ENCODE results near the gene PRKD3.

The PRKD3 gene

DNA sequence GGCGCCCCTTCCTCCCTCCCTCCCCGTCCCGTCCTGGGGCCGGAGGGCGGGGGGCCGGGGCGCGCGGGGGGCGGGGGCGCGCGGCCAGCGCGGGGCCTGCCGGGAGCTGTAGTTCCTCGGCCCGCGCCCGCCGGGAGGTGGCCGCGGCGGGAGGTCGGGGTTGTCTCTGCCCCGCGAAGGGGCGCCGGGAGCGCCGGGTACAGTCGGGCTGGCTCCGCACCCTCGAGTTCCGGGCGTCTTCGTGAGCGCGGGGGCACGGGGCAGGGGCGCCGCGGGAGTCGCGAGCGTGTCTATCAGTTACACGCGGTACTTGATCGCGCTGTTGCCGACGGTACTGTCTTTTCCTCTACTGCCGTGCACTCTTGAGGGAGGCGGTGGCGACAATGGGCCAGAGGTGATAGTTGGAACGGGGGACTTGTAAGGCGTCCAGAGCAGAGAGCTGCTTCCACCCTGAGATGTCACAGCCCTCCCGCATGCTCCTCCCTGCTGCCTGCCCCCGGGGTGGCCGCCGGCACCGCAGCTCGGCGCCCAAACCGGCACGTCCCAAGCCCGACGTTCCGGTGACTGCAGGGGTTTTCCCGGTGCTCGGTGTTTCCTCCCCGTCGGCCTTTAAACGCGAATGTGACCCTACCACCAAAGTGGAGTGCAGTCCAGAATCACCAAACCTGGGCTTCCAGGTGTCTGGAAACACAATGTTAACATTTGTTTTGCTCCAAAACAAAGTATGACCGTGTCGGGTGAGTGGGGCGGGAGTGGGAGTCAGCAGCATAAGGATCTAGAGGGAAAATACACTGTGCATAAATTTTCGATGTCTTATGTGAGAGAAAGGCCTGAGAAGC is at the start of gene PRKD3:
Gene PRKD3, minus strand, starts transcription at position 48 of the 839 bp plus-strand sequence. CDS start 8,309 bp downstream, outside the sequence.
- FAIRE-seq: no peak

- no peak for FAIRE-seq
These were observed 47.4 kb upstream of the PRKD3 start for GRCh38 chr2:37372000-37372399.

DNA sequence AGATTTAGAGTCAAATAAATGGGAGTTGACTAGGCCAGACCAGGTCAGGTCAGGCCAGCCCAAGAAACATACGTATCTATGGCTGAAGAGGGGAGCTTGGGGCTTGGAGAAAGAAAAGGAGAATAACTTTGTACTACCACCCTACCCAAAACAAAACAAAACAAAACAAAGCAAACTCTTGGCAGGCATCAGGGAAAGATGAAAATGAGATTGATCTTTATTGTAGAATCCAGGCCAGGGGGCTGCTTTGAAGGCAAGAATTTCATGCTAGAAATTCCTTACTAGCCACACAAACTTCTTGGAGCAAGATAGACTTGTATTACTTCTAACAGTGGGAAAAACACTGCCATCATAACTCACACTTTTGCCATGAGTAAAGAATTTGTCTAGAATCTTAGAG is 46.0 kb upstream of the PRKD3 start:
- no peak for FAIRE-seq

GRCh38 chr2:37367984-37368383 is 43.4 kb upstream of the PRKD3 start:
- no peak for FAIRE-seq

DNA sequence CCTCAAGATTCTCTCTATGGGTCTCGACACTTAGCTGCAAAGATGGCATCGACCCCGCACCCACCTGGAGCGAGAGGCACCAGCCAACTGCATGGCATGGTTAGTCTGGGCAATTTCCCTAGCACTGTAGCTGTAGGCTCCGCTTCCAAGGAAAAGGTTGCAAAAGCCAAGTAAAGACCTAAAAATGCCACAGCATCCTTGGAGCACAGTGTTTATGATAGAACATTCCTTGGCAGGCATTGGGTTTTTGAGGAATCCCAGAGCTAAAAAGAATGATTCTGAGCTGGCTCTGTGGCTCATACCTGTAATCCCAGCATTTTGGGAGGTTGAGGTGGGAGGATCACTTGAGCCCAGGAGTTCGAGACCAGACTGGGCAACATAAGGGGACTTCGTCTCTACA is 42.7 kb upstream of the PRKD3 start:
- no peak for FAIRE-seq

DNA sequence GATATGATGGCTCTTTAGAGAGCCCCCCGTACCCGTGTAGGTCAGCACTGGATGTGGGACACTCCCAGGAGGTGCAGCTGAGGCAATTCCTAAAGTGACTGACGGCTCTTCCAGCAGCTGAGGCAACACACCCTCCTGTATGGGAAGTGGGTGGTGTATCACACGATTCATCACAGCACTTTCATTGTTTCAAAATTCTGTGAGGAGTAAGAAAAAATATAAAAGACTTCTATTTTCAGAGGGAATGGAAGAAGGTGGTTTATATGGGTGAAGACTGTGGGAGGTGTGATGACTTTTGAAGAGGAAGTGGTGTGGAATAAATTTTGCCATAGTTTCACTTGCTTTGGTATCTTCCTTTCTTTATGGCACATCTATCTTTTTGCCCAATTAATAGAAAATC is 42.1 kb upstream of the PRKD3 start:
- no peak for FAIRE-seq

DNA sequence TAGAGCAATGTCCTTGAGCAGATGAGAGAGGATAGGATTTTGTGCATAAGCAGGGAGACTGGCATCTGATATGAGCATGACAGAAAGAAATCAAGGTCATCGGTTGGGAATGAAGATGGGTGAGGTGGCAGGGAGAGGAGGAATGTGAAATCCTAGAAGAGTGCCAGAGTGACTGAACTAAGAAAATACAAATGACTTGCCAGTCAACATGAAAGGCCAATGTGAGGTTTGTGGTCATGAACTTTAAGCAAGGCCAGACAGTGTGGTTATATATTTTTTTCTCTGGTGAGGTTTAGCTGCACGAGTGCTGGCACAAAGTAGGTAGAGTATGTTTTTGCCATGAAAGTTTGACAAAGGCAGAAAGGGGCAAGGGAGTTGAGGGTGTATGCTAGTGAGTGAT is 41.0 kb upstream of the PRKD3 start:
- no peak for FAIRE-seq

DNA sequence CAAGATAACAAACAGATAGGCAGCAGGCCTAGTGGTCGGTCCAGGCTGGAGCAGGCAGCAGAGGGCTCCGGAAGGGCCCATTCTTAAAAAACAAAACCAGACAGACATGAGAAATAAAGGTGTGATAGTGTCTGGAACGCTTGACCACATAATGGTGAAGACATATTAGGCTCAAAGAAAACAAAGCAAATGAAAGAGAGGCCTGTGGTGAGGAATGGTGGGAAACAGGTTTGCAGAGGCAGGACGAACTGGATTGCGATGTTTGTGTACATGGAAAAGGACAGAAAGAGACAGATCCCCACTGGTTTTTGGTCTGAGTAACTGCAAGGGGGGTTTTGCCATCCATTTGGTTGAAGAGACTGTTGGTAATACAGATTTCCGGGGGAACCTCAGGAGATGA is 39.7 kb upstream of the PRKD3 start:
- no peak for FAIRE-seq

DNA sequence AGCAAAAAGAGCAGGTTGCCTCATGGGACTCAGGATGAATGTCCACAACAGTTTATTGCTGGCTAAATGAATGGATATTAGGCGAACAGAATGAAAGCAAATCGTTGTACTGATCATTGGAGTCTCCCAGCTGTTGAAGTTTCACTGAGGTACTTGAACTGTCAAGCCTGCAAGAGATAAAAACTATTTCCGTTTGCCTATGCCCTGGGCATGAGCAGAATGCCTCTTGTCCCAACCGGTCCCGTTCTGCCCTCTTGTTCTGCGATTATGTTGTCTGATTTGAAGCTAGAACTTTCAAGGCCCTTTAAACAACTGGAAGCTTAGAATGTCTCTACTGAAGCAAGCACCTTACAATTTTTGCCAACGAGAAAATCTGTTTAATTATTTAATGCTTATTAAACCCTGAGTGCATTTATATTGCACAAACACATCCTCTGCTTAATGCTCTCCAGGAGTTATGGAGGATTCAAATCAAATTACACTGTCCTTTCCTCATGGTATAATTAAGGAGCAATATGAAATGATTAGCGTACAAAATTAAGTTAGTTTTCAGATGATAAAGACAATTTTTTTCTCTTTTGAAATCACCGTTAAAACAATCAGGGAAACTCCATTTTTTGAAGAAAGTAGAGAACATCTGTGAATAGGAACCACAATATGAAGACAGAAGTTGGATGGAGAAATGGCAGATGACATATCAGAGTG is 37.5 kb upstream of the PRKD3 start:
- no peak for FAIRE-seq

GRCh38 chr2:37361216-37361815 is 36.7 kb upstream of the PRKD3 start:
- no peak for FAIRE-seq

DNA sequence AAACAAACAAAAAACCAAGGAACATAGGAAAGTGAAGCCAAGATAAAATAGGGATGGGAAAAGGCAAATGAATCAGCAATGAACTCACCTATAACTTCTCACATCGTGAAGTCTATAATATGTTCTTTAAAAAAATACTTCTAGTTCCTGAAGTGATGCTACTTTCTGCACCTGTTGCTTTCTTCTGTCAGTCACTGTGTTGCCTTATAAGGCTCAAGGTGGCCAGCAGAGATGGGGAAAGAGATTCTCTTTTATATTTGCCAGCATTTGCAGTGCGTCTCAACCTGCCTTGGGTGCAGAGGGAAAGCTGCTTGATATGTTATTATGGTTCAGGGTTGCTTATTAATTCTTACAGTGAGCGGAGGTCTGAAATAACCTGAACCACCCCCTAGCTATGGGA is 33.8 kb upstream of the PRKD3 start:
- no peak for FAIRE-seq

DNA sequence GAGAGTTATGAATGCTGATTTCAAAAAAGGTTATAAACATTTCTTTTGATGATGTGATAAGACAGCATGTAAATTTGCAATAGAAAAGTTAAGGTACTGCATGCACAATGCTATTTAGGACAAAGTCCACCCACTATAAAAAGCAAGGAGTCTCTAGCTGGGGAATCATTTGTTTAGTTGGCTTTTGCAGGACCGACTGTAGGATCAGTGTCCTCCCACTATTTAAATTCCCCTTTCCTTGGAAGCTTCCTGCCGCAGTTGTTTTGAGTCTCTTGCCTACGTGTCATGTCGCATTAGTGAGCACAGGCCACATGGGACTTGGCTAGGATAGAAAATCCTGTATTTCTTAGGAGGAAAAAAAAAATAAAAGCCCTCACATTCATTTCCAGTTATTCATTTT is 32.9 kb upstream of the PRKD3 start:
- no peak for FAIRE-seq

DNA sequence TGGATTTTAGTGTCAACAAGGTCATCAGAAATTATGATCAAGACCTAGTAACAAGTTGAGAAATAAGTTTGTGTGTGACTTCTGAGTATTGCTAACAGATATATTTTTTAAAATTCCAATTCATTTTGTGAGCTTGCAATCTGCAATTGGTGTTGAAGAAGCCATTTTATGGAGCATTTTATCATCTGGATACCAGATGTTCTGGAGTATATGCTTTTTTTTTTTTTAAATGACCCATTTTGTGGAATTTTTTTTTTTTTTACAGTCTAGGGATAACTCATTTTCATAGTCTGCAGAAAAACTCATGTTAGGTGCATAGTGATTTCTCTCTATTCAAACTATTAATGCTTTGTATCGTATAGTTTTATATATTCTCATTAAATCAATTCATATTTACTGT is 32.4 kb upstream of the PRKD3 start:
- peak; percentile 93 for FAIRE-seq

- FAIRE-seq: no peak
These were observed 31.7 kb upstream of the PRKD3 start for GRCh38 chr2:37356299-37356698.

DNA sequence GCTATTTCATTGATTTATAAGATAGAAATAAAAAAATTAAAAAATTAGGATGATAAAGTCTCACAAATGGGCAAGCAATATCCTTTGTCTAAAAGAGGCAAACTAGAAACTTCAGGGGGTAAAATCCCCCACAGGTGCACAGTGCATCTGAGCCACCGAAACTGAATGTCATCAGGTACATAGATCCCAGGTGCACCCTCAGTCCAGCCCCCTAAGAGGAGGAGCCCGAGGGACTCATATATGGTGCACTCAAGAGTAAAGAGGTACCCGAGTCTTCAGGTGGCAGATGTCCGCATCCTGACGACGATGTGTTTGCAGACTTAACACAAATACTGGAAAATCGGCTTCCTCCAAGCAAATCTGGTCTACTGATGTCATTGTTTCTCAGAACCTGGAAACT is 31.1 kb upstream of the PRKD3 start:
- no peak for FAIRE-seq

DNA sequence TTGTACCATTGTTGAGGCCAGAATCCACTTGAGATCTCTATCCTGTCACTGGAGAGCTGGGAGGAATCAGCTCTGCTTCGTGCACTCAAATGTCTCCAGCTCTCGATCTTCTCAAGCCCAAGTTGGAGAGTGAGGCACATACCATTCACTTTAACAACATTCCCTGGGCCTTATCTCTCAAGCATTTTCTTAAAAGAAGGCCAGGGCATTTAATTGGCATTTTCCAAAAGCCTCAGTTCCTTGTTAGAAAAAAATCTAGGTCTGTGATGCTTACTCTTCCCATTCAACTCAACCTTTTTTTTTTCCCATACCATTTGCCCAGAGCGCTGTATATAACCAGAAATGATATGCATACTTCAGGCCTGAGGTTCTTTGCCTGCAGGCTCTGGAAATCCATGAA is 29.9 kb upstream of the PRKD3 start:
- no peak for FAIRE-seq

DNA sequence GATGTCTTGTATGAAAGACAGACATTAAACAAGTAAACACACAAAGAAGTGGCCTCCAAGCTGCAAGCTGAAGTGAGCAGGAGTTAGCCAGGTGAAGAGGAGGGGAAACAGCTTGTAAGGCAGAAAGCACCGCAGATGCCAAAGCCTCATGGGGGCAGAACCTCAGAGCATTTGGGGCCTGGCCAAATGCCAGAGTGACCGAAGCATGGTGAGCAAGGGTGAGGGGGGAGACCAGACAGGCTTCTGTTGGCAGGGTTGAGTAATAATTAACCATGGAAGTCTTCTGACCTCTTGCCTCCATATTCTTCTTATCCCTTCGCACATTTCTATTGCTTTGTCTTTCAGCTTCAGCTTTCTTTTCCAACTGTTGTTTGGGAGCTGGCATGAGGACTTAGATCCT is 25.4 kb upstream of the PRKD3 start:
- FAIRE-seq: no peak

- no peak for FAIRE-seq
These were observed 24.7 kb upstream of the PRKD3 start for GRCh38 chr2:37349231-37349860.

DNA sequence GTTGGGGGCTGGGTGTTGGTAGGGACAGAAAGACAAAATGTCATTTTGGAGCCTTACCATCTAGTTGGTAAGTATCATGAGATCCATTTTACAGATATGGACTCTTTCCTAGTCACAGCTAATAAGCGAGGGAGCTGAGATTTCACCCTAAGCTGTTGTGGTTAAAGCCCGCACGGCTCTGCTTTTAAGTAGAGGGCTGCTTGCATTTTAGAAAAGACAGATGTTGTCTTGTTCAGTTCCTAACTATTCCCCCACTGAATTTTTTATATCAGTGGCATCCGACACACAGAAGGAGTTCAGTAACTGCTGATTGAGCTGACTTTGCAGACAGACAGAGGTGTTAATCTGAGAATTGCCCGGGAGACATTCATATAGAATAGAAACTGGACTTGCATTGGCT is 23.5 kb upstream of the PRKD3 start:
- no peak for FAIRE-seq

- FAIRE-seq: no peak
These were observed 20.1 kb upstream of the PRKD3 start, which contains the start of gene QPCT for GRCh38 chr2:37344453-37345361. Gene QPCT, plus strand, starts transcription at chr2:37344630. Its CDS starts 102 bp downstream, at chr2:37344732.

DNA sequence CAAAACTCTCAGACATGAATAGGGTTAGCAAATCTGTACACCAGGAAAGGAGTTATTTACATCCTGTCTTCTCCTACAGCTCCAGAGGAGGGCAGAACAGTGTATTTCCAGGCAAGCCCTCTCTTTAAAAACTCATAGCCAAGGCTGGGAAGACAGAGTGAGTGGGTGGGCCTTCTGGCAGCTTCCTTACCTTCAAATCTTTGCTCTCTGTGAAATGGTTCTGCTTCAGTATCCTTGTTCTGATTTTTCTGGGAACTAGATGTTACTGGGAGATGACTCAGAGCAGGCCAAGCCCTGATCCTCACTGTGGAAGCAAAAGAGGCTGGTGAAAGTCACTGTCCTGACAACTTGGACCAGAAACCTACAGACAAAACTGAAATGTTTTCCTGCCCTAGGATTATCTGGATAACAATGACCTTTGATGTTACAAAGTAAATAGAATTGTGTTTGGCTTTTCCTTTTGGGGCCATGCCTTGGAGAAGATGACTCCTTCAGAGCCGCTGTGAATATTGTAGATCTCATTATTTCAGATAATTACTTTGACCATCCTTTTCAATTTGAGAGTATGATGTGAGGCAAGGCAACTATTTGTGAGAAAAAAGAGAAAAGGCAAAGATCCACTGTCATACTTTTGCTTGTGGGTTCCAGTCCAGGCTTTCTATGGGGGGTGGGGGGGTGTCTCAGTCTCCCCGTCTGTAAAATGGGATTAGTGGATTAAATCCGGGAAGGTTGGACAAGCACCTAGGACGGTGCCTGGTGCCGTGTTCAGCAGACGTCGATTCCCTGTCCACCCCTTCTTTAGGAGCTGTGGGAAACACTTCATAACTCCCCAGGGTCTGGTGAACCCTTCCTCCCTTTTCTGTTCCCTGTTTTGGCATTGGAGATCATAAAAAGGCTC is 19.2 kb upstream of the PRKD3 start:
- FAIRE-seq: no peak
